DMS153 treated with DMSO at 0.1 percent for 48 hours (cell line): ENCODE data around the gene DEPDC5.
"Not testable (repeated sequence)": the region's sequence is repeated elsewhere in the genome, so short reads cannot be mapped to it uniquely, and the experiment has no call there.

ENCODE experiments used
- DNase-seq: peaks from one replicate; lab custom pipeline; 2025; ENCODE audit not compliant: unreplicated experiment; lab: John Stamatoyannopoulos, UW

DEPDC5 gene

DNA sequence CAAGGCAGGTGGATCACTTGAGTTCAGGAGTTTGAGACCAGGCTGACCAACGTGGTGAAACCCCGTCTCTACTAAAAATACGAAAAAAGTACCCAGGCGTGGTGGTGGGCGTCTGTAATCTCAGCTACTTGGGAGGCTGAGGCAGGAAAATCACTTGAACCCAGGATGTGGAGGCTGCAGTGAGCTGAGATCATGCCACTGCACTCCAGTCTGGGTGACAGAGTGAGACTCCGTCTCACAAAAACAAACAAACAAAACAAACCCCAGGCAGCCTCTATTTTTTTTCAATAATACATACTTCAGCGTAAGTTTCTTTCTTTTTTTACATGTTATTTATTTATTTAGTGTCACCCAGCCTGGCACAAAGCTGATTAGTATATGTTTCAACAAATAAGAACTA, 60.1 kb downstream of the DEPDC5 start:
- not testable (repeated sequence) for DNase-seq

DNA sequence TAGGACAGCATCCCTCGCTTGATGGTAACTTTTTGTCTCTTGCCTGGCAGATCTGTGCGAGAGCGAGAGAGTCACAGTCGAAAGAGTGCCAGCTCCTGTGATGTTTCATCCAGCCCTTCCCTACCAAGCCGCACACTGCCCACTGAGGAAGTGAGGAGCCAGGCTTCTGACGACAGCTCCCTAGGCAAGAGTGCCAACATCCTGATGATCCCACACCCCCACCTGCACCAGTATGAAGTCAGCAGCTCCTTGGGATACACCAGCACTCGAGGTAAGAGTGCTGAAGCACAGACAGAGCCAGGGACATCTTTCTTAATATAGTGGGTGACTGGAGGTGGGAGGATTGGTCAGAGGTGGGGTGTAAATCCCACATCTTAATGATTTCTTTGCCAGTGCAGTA, 61.1 kb downstream of the DEPDC5 start:
- DNase-seq: no peak

DNA sequence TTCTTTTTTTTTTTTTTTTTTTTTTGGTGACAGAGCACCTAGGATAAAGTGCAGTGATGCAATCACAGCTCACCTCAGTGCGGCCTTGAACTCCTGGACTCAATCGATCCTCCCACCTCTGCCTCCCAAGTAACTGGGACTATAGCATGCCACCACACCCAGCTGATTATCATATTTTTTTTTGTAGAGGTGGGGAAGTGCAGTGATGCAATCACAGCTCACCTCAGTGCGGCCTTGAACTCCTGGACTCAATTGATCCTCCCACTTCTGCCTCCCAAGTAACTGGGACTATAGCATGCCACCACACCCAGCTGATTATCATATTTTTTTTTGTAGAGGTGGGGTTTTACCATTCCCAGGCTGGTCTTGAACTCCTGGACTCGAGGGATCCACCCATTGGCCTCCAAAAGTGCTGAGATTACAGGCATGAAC, 61.6 kb downstream of the DEPDC5 start:
- not testable (repeated sequence) for DNase-seq

DNA sequence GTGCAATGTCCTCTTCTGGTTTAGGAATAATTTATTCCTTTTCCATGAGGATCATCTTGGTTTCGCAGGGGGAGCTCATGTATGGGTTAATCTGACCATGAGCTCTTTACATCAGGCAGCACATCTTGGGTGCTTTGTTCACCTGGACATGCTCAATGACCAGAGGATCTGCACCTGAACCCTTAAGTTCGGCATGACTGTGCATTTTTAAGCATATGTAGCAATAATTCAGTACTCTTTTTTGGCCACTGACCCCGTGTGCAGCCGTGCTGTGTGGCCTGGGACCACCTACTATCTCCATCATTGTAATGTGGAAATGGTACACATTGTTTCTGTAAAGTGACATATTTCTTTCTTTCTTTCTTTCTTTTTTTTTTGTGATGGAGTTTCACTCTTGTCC, 62.9 kb downstream of the DEPDC5 start:
- DNase-seq: no peak

DNA sequence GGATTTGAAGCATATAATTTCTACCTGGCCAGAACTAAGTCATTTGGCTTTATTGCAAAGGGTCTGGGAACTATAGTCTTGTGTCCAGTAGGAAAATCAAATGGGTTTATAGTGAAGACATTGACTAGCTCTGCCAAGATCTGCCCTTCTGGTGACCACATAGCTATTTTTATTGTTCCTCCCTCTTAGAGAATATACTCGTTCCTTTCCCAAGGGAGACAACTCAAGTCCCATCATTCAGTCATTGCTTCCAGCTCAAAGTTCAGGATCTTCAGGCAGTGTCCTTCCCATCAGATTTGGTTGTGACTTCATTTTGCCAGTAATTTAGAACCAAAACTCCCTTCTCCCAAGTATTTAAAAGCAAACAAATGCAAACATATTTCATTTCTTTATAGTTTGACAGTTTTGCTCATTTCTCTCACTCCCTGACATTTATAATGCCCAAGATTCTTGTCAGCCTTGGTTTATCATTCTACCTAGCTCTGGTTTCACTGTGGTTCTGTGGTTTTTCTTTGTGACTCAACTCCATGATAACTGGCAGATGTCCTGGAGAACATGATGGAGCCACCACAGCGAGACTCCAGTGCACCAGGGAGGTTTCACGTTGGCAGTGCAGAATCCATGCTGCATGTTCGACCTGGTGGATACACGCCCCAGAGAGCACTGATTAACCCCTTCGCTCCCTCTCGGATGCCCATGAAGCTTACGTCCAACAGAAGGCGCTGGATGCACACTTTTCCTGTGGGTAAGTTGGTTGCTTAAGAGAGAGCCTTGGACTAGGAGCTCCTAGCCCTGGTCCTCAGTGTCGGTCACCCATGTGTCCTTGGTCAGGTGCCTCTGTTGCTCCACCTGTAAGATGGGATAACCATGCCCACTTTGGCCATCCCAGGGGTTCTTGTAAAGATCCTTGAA, 64.9 kb downstream of the DEPDC5 start:
- no peak for DNase-seq

DNA sequence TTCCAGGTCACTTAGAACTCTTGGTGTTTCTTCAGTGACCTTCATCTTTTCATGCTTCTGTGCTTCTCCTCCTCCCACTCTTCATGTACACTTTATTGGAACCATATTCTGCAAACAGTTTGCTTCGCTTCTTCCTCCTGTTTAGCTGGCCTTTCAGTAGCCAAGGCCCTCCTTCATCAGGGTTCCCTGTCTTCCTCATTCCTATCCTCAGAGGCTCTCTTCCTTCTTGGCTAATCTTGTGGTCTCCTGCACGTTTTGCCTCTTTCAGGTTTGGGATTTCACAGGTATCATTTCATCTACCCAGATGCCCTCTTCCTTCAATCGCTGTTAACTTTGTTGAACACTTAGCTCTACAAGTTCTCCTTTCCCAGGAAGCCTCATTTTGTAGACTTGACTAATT, 66.8 kb downstream of the DEPDC5 start:
- no peak for DNase-seq

DNA sequence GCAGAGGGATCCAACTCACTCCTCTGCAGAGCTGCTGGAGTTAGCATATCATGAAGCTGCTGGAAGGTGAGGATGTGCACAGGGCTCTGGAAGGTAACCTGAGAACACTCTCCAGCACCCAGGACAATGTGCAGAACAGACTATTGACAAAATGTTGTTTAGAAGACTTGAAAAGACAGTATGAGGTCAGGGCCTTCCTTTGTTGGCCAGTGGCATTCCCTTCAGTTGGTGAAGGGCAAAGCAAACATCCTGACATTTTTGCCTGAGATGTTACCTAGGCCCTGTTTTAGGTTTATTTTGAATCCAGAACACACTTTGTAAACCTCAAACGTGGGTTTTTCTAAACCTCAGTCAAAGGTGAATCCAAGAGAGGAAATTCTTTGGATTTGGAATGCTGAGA, 67.8 kb downstream of the DEPDC5 start:
- no peak for DNase-seq

DNA sequence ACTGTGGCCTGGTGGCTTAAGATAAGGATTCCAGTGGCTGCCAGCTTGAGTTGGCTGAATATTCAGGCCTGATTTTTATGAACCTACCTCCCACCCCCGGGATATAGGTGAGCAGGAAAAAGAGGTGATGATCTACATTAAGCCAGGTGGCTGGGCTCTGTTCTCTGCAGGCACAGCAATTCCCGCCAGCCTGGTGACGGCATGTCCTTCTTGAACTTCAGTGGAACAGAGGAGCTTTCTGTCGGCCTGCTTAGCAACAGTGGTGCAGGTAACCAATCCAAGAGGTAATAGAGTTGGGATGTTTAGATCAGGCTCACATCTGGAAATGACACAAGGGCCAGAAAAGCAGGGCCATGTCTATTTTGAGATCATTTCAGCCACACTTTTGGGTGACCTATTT, 68.7 kb downstream of the DEPDC5 start:
- no peak for DNase-seq

DNA sequence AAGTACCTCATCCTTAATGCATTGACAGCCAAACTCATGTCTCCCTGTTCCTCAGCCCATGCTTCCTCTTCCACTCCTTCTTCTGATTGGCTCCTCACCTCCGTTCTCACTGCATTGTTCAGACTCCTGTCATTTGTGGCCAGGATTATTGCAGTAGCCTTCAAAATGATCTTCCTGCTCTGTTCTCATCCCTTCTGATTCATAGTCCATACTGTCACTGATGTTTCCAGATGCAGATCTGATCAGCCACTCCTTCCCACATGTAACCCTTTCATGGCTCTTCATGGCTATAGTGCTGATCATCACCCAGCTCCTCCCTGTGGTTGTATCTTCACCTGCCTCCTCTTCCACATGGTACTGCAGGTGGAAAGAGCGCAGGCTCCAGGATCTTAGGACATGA, 71.7 kb downstream of the DEPDC5 start:
- DNase-seq: no peak

DNA sequence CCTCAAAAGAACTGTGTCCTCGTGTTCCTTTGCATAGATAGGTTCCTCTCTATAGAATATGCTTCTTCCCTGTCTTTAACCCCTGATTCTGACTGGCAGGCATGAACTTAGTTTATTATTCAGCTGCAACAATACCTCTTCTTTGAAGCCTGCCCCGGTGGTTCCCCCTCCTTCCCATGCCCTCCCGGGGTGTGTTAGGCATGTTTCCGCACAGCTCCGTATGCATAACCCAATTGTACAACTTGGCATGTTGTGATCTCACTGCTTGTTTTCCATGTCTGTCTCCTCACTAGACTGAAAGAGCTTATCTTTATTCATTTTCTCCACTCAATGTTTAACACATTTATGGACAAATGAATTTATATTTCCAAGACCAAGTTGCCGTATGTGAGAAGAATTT, 72.6 kb downstream of the DEPDC5 start:
- DNase-seq: no peak

DNA sequence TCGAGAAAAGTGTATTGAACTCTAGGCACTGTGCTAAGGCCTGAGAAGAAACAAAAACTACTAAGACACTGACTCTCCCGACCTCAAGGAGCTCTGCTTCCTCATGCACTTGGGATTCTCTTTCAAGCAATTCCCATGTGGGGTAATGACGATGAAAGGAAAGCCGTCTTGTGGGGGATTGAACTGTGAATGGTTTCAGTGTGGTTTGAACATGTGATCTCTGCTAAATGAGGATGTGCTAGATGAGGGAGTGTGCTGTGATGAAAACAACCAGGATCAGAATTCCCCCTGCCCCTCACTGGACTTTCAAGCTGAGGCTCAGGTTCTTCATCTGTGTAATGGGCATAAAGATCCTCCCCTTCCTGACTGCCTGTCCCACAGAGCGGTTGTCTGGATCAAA, 74.9 kb downstream of the DEPDC5 start:
- DNase-seq: no peak

DNA sequence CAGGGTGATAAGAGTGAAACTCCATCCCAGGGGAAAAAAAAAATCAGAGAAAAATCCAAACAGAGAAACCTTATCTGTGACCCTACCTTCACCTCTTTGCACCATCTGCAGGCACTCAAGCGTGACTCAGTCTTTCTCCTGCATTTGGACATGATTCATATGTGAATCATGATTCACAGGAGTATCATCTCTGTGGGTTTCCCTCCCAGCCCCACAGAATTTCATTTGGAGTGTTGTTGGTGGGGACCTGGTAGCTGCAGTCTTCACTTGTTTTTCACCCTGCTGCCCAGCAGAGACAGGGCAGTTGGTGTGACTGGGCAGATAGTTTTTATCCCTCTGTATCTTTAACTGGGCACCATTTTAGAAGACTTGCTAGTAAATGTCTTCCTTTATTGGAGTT, 75.7 kb downstream of the DEPDC5 start:
- no peak for DNase-seq

DNA sequence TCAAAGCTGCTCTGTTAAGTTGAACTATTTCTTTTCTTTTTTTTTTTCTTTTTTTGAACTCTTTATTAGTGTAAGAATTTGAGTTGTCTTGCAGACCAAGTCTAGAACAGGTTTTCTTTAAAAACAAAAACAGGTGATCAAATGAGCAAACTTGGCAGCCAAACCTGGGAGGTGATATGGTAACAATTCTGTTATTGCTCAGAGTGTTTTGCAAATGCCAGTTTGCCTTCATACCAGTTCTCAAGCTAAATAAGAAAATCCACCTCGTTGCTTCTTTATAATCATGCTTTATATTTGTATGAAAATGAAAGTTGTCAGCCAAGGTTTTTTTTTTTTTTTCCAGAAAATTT, 76.9 kb downstream of the DEPDC5 start:
- DNase-seq: no peak

DNA sequence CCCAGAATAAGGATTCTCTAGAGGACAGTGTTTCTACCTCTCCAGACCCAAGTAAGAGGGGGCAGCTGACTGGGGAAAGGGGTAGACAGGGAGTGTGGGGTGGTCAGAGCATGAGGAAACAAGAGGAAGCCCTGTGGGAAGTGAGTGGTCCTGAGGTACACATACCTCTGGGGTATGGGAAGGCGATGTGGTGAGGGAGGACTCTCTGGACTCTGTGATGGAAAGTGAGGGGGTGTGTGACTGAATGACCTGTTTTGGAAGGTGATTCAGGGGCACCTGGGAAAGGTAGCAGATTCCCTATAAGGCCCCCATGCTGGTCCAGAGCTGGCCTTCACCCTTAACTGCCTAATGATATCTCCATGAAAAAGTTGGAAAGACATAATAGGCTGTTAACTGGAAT, 80.1 kb downstream of the DEPDC5 start:
- no peak for DNase-seq

DNA sequence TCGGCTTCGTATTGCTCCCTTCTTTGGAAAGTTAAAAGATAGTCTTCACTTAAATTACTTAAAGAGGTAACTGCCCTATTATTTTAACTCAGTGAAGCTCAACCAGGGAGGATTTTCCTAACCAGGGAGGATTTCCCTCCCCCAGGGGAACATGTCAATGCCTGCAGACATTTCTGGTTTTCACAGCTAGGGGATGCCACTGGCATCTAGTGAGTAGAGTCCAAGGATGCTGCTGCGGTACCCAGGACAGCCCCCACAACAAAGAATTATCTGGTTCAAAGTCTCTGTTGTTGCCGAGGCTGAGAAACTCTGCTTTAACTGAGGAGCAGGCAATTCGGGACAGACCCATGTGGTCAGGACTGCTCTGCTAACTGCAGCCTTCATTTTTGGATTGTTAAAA, 82.2 kb downstream of the DEPDC5 start:
- DNase-seq: no peak

DNA sequence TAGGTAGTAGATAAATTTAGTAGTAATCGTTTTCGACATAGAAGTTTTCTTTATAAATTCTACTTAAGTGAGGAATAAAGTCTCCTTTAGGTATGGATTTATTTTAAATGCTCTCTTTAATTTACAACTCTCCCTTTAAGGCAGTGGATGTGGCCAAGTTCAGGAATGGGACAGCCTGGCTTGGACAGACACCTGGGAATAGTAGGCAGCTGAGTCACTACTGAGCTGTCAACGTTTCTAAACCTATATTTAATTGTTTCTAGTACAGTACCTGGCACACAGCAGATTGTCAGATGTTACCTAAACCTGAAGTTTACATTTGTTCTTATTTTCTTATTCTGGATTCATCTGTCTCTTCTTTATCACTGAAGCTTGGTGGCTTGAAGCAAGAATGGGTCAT, 85.1 kb downstream of the DEPDC5 start:
- DNase-seq: no peak

DNA sequence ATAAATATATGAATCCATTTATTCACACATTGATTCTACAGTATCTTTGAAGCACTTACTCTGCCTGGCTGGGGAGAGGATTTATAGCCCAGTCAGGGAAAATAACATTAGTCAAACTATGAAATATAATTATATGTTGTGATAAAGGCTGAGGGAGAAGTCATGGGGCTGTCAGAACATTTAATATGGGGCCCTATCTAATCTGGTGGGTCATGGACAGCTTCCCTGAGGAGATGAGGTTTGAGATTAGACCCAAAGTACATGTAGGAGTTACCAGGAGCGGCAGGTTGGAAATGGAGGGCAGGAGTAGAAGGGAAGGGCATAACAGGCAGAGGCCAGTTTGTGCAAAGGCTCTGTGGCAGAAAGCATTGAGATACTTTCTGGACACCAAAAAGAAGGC, 86.2 kb downstream of the DEPDC5 start:
- no peak for DNase-seq

DNA sequence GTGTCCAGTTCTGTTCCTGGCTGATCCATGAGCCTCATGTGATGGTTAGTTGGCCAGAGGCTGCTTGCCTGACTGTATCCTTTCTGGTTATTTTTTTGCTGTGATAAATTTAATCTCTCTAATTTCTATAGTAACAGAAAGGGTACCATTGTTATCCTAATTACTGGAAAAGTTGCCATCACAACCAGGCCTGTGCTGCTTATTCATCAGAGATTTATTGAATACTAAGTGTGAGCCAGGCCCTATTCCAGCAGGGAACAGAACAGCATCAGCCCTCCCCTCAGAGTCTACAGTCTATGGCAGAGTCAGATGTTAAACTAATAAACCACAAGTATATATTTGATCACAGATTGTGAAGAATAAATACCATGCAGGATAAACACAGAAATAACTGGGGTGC, 86.8 kb downstream of the DEPDC5 start:
- no peak for DNase-seq

DNA sequence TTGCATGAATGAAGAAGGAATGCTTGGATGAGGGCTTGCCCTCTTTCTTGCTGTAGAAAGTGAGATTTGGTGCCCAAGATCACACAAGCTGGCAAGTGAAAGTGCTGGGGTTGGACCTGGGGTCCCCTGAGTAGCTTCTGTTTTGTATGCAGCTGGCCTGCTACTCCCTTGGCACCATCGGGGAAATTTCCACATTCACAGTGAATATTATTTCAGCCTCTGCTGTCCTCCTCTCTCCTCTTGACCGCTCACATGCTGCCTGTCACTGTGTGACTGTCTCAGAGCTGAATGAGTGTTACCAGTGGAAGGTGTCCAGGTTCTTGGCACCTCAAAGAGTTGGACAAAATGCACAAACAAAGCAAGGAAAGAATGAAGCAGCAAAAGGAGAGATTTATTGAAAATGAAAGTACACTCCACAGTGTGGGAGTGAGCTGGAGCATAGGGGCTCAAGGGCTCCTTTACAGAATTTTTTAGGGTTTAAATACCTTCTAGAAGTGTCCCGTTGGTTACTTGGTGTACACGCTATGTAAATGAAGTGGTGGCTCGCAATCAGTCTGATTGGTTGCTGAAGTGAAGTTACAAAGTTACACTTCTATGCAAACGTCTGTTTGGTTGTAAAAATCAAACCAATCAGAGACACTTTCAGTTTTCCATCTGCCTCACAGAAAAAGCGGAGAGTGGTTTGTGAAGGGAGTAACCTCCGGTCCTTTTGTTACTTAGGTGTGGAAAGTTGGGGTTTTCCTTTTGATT, 87.4 kb downstream of the DEPDC5 start:
- no peak for DNase-seq

DNA sequence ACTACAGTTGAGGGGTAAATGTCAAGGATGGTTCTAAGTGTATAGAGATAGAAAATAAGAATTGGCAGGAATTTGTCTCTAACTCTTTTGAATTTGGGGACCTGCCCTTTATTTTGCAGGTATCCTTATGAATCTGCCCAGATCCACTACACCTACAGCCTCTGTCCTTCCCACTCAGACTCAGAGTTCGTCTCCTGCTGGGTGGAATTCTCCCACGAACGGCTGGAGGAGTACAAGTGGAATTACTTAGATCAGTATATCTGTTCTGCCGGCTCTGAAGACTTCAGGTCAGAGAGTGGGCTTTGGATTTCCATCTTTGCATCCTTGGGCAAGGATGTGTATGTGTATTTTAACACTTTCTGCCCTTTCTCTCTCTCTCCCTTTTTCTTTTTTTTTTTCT, 89.7 kb downstream of the DEPDC5 start:
- DNase-seq: no peak

DNA sequence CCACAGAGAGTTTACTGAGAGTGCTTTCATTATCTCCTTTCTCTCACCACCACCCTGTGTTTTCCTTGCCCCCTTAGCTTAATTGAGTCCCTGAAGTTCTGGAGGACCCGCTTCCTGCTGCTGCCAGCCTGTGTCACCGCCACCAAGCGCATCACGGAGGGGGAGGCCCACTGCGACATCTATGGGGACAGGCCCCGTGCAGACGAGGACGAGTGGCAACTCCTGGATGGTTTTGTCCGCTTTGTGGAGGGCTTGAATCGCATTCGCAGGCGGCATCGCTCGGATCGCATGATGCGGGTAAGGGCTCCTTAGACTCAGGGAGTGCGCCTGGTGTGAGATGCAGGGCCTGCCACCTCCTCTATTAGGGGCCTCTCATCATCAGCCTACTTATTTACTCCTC, 91.1 kb downstream of the DEPDC5 start:
- no peak for DNase-seq
